ENCODE results near the gene MMP17. TPM values are rescaled to one million over a fixed set of nuclear protein-coding genes. Genes with fewer than 3 reads are reported as not detected.

The MMP17 gene
- total RNA-seq, 1 donor from 2014 or later: 16.8 TPM

DNA sequence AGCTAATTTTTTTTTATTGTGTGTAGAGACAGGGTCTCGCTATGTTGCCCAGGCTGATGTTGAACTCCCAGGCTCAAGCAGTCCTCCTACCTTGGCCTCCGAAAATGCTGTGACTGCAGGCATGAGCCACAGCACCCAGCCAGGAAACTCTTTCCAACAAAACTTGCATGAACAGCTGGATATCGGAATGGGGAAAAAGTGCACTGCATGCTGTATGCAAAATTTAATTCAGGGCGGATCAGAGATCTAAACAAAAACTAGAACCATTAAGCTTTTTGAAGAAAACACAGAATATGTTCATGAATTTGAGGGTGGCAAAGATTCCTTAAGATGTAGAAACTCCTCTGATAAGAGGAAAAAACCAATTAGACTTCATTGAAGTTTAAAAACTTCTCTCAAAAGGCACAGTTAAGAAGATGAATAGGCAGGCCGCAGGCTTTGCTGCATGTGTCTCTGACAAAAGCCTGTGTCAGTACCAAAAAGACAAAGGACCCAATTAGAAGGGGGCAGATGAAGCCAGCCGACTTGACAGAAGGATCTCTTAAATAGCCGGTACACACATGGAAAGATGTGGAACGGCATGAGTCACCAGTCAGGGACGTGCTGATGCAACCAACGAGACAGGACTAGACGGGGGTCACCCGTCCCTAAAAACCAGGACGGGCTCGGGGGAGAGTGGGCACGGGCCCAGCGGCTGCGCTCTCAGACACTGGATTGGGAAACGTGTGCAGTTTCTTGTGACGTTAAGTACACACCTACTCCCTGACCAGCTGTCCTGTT lies 34.8 kb upstream of the MMP17 start:
- H3K27me3 ChIP-seq: no peaks in the 10 kb centered on the region
- no peaks in the 10 kb centered on the region for H3K9me3 ChIP-seq
- TF ChIP-seq, protein P1, sequence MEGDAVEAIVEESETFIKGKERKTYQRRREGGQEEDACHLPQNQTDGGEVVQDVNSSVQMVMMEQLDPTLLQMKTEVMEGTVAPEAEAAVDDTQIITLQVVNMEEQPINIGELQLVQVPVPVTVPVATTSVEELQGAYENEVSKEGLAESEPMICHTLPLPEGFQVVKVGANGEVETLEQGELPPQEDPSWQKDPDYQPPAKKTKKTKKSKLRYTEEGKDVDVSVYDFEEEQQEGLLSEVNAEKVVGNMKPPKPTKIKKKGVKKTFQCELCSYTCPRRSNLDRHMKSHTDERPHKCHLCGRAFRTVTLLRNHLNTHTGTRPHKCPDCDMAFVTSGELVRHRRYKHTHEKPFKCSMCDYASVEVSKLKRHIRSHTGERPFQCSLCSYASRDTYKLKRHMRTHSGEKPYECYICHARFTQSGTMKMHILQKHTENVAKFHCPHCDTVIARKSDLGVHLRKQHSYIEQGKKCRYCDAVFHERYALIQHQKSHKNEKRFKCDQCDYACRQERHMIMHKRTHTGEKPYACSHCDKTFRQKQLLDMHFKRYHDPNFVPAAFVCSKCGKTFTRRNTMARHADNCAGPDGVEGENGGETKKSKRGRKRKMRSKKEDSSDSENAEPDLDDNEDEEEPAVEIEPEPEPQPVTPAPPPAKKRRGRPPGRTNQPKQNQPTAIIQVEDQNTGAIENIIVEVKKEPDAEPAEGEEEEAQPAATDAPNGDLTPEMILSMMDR (IDR thresholded peaks at IDR 0.05): no peak
- H3K36me3 ChIP-seq: peaks cover 53 to 86% of the 10 kb centered on the region in 2 donors
- H3K4me1 ChIP-seq: no peaks in the 10 kb centered on the region
- intact Hi-C loops (cut with DNase I): no loop called here
- no peak for DNase-seq (ENCODE audit: low spot score in 2 of 2)
- H3K4me3 ChIP-seq: no peak overlapping the region
- H3K27ac ChIP-seq: no peak overlapping the region

DNA sequence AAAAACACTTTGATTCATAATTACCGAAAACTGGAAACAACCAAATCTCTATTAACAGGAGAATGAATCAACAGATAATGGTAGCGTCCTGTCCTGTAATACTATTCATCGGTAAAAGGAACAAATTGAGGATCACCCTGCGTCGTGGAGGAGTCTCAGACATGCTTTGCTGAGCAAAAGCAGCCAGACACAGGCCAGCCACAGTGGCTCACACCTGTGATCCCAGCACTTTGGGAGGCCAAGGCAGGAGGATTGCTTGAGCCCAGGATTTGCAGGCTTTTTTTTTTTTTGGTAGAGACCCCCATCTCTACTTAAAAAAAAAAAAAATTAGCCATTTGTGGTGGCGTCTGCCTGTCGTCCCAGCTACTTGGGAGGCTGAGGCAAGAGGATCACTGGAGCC lies 34.1 kb upstream of the MMP17 start:
- Histone ChIP-seq H3K9me3 (no peaks in the 10 kb centered on the region), H3K27ac (no peak overlapping the region), H3K27me3 (no peaks in the 10 kb centered on the region), H3K4me1 (no peaks in the 10 kb centered on the region), H3K36me3 (peaks cover 53 to 86% of the 10 kb centered on the region in 2 donors), H3K4me3 (no peak overlapping the region)
- DNase-seq (ENCODE audit: low spot score in 2 of 2): no peak
- intact Hi-C loops (cut with DNase I): no loop called here
- TF ChIP-seq, protein P1 (IDR thresholded peaks at IDR 0.05): no peak

DNA sequence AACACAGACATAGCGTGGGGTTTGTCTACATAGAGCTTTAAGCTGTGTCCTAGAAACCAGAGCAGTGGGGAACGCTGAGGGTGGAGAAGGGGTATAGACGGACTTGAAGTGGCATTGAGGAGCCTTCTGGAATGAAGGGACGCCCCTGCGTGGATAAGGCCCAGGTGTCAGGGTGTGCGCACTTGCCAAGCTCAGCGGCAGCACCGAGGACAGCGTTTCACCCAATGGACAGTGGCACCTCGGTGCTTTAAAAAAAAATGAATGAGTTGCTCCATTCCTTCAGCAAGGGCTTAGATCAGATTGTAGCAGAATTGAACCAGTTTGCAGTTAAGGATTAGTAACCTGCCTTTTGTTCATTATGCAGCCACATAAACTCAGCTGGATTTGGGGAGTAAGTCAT lies 33.6 kb upstream of the MMP17 start:
- intact Hi-C loops (cut with DNase I): no loop called here
- H3K36me3 ChIP-seq: peaks cover 53 to 86% of the 10 kb centered on the region in 2 donors

DNA sequence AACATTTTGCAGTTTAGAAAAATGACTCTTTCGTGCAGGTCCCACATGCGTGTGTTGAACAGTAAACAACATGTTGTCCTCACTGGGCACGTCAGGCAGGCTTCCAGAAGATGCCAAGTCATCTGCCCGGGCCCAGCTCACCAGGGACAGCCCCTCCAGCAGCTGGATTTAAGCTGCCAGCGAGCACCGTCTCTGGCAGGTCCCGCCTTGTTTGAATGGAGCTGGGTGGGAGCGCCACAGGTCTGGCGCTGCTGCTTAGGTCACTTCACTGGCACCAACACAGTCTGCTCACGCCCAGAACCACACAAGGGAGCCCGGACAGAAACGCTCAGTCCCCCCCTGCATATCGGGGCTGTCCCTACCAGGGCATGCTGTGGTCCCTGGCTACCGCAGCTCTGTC lies 33.1 kb upstream of the MMP17 start:
- Histone ChIP-seq H3K9me3 (no peaks in the 10 kb centered on the region), H3K27me3 (no peaks in the 10 kb centered on the region), H3K36me3 (peaks cover 54 to 86% of the 10 kb centered on the region in 2 donors), H3K4me3 (no peak overlapping the region), H3K4me1 (no peaks in the 10 kb centered on the region), H3K27ac (no peak overlapping the region)
- TF ChIP-seq, protein P1 (IDR thresholded peaks at IDR 0.05): no peak
- no peak for DNase-seq (ENCODE audit: low spot score in 2 of 2)
- intact Hi-C loops (cut with DNase I): no loop called here

More for the DNA sequence above, 33.6 kb upstream of the MMP17 start:
- Histone ChIP-seq H3K4me1 (no peaks in the 10 kb centered on the region), H3K27ac (no peak overlapping the region), H3K27me3 (no peaks in the 10 kb centered on the region), H3K9me3 (no peaks in the 10 kb centered on the region), H3K4me3 (no peak overlapping the region)
- no peak for DNase-seq (ENCODE audit: low spot score in 2 of 2)
- TF ChIP-seq, protein P1 (IDR thresholded peaks at IDR 0.05): no peak

DNA sequence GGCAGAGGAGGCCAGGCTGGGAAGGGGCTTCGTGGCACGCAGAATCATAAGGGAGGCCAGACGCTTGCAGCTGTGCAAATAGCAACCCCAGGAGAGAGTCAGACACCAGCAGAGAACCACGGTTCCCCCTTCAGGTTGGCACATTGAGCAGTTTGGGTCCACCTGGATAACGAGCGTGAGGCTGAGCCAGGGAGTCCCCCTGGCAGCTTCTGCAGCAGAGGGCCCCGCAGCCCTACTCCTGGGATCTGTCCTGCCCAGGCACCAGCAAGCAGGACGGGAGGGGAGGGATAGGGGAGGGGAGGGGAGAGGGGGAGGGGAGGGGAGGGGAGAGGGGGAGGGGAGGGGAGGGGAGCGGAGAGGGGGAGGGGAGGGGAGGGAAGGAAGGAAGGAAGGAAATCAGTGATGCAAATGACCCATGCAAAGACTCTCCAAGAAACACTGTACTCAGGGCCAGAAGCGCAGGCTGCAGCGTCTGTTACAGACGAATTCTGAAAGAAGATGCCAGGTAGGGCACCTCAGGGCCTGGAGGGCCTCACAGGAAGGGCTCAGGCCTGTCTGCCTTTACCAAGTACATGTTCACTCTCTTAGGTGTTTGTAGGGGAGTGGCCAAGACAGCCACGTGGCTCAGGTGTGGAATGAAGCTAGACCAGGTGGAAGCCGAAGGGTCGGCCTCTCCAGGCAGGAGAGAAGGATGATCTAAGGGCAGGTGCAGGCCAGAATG lies 32.3 kb upstream of the MMP17 start:
- Histone ChIP-seq H3K27me3 (no peaks in the 10 kb centered on the region), H3K4me1 (no peaks in the 10 kb centered on the region), H3K27ac (no peak overlapping the region), H3K36me3 (peaks cover 56 to 84% of the 10 kb centered on the region in 2 donors), H3K9me3 (no peaks in the 10 kb centered on the region), H3K4me3 (no peak overlapping the region)
- intact Hi-C loops (cut with DNase I): no loop called here
- TF ChIP-seq, protein P1 (IDR thresholded peaks at IDR 0.05): no peak
- DNase-seq (ENCODE audit: low spot score in 2 of 2): no peak
